HG02970 (cell line): ENCODE results near the gene IFITM2.
"Not testable (repeated sequence)": the region's sequence is repeated elsewhere in the genome, so short reads cannot be mapped to it uniquely, and the experiment has no call there.

Source experiments
- ATAC-seq: cut with Tn5 transposase; IDR thresholded peaks from one replicate; pipeline ENCODE4 v1.9.1; 2021; ENCODE audit warnings: mild to moderate bottlenecking, moderate library complexity, moderate number of reproducible peaks; ENCODE audit not compliant: unreplicated experiment, low FRiP score

IFITM2 gene

GRCh38 chr11:280706-281485, 26.7 kb upstream of the IFITM2 start:
- no peak for ATAC-seq

GRCh38 chr11:281486-282161, 26.0 kb upstream of the IFITM2 start:
- ATAC-seq, result no peak

- no peak for ATAC-seq
Measured at GRCh38 chr11:282171-282570, 25.4 kb upstream of the IFITM2 start.

- ATAC-seq, result no peak
Measured at GRCh38 chr11:282630-283360, 24.8 kb upstream of the IFITM2 start.

GRCh38 chr11:283405-284104, 24.1 kb upstream of the IFITM2 start:
- ATAC-seq, result no peak

- ATAC-seq, result no peak
Measured at GRCh38 chr11:284105-285020, 23.3 kb upstream of the IFITM2 start.

- no peak for ATAC-seq
Measured at GRCh38 chr11:285021-285893, 22.4 kb upstream of the IFITM2 start.

- ATAC-seq, result no peak
Measured at GRCh38 chr11:285894-286220, 21.8 kb upstream of the IFITM2 start.

GRCh38 chr11:286977-287820, 20.4 kb upstream of the IFITM2 start:
- not testable (repeated sequence) for ATAC-seq

GRCh38 chr11:287821-288477, 19.7 kb upstream of the IFITM2 start:
- ATAC-seq, result no peak

- ATAC-seq, result no peak
Measured at GRCh38 chr11:288478-289397, 18.9 kb upstream of the IFITM2 start, which contains the start of gene PGGHG. TSS of gene PGGHG (plus strand) at chr11:289126. CDS start at chr11:289817, 691 bp downstream.

GRCh38 chr11:289398-289711, 18.3 kb upstream of the IFITM2 start:
- ATAC-seq, result no peak

- no peak for ATAC-seq
Measured at GRCh38 chr11:289712-290620, 17.6 kb upstream of the IFITM2 start.

GRCh38 chr11:290621-291231, 16.9 kb upstream of the IFITM2 start:
- ATAC-seq, result no peak
